Glutamatergic neuron (in vitro differentiated cells): Measurements from ENCODE around the gene CDKN3. TPM values are rescaled to one million over a fixed set of nuclear protein-coding genes. Genes with fewer than 3 reads are reported as not detected.

Experiments
- total RNA-seq: library from RNA; stranded (reverse); fragmentation: NEBNext Ultra II Directional; extraction: Animal tissue kit (Norgen Biotek cat#: 25700); gene quantifications from one replicate; pipeline ENCODE4 v1.2.1, GENCODE V29; 2021; ENCODE audit not compliant: unreplicated experiment

The CDKN3 gene
- total RNA-seq, 1 donor from 2014 or later = 4.4 TPM

Other genes starting within 250 kb of the CDKN3 start
- 71.9 TPM for gene CNIH1, start 44.4 kb downstream of the CDKN3 start, total RNA-seq
- 67.1 TPM for gene GMFB, start 92.0 kb downstream of the CDKN3 start, total RNA-seq
- 18.7 TPM for gene CGRRF1, start 112.9 kb downstream of the CDKN3 start, total RNA-seq
- 0.56 TPM for gene SAMD4A, start 170.1 kb downstream of the CDKN3 start, total RNA-seq